B cell (primary cell): ENCODE data around the gene FBXO24. TPM values are rescaled to one million over a fixed set of nuclear protein-coding genes. Genes with fewer than 3 reads are reported as not detected.
A peak's percentile ranks its signal among the peaks of the same experiment; 100 is the strongest.

Source experiments
- ATAC-seq: fragments of 200-7000 bp; cut with Tn5 transposase; one replicate; pipeline ENCODE4 v1.10.0; 2021; ENCODE audit warnings: low read depth, mild to moderate bottlenecking, moderate number of reproducible peaks, moderate library complexity
- CTCF ChIA-PET: fragments of 350-600 bp; sonication (Branson Sonifier 250); formaldehyde crosslinking; loops from one replicate; lab custom pipeline; 2021; ENCODE audit warnings: antibody characterized with exemption, inconsistent platforms; lab: Charles Lee
- POLR2A ChIA-PET: fragments of 350-600 bp; sonication (Branson Sonifier 250); formaldehyde crosslinking; loops from one replicate; lab custom pipeline; 2021; ENCODE audit warnings: antibody characterized with exemption; lab: Charles Lee
- DNase-seq: peaks from one replicate; pipeline ENCODE4 v3.0.0; 2013
- H2AFZ ChIP-seq: 2 replicates; pipeline ENCODE4 v1.6.1; 2012; ENCODE audit warnings: mild to moderate bottlenecking, low read depth, low read length; ENCODE audit not compliant: insufficient read depth, poor library complexity, severe bottlenecking
- H3K27ac ChIP-seq, 2 donors: 1 replicate in 1 of 2; 2 replicates in 1 of 2; pipeline ENCODE4 v1.5.1; 2012 to 2013; ENCODE audit warnings: low read length in 2 of 2, mild to moderate bottlenecking in 2 of 2, moderate library complexity in 1 of 2
- H3K27me3 ChIP-seq, 4 experiments: fragments of 200-600 bp in 1 of 4; sonication (generic) in 1 of 4; replicated peaks in 1 of 4; 1 replicate in 2 of 4; 2 replicates in 2 of 4; pipeline versions ENCODE4 v1.6.1 to v1.7.0; 2013 to 2016; ENCODE audit warnings: low read length in 3 of 4, mild to moderate bottlenecking in 2 of 4, mixed read lengths in 1 of 4, moderate library complexity in 1 of 4; ENCODE audit not compliant: insufficient read depth in 4 of 4, control insufficient read depth in 3 of 4; ENCODE audit errors: control extremely low read depth in 1 of 4
- H3K36me3 ChIP-seq, 2 experiments: replicated peaks in 1 of 2; 1 replicate in 1 of 2; 2 replicates in 1 of 2; pipeline versions ENCODE4 v1.6.1 to v1.7.1; 2013; ENCODE audit warnings: low read length in 1 of 2; ENCODE audit not compliant: insufficient read depth in 2 of 2, control insufficient read depth in 1 of 2; ENCODE audit errors: control extremely low read depth in 1 of 2, extremely low read depth in 1 of 2
- H3K4me1 ChIP-seq, 2 donors: fragments of 200-600 bp in 1 of 2; sonication (generic) in 1 of 2; 1 replicate in 1 of 2; 2 replicates in 1 of 2; pipeline versions ENCODE4 v1.5.1 to v1.6.1; 2013 to 2017; ENCODE audit warnings: low read length in 2 of 2; ENCODE audit not compliant: control insufficient read depth in 2 of 2, insufficient read depth in 2 of 2
- H3K4me2 ChIP-seq: replicated peaks from 2 replicates; pipeline ENCODE3; 2012; ENCODE audit warnings: mild to moderate bottlenecking, low read depth, low read length; ENCODE audit not compliant: poor library complexity, severe bottlenecking
- H3K4me3 ChIP-seq, 5 experiments: fragments of 200-600 bp in 1 of 5; sonication (generic) in 1 of 5; 1 replicate in 3 of 5; 2 replicates in 2 of 5; pipeline versions ENCODE4 v1.5.1 to v1.7.0; 2011 to 2016; ENCODE audit warnings: low read length in 4 of 5, mild to moderate bottlenecking in 4 of 5, low read depth in 2 of 5, control low read depth in 1 of 5, moderate library complexity in 1 of 5; ENCODE audit not compliant: insufficient read depth in 1 of 5; ENCODE audit errors: control extremely low read depth in 1 of 5, extremely low read depth in 1 of 5
- H3K79me2 ChIP-seq: fragments of 200-600 bp; sonication (generic); one replicate; pipeline ENCODE4 v1.6.0; 2016; ENCODE audit warnings: low read length; ENCODE audit not compliant: control insufficient read depth, insufficient read depth
- H3K9ac ChIP-seq: fragments of 200-600 bp; sonication (generic); 2 replicates; pipeline ENCODE4 v1.6.1; 2017; ENCODE audit warnings: mild to moderate bottlenecking, low read length, moderate library complexity
- H3K9me3 ChIP-seq, 3 donors: one replicate each; pipeline versions ENCODE4 v1.6.1 to v1.7.1; 2013; ENCODE audit warnings: low read length in 2 of 3; ENCODE audit not compliant: control insufficient read depth in 2 of 3, insufficient read depth in 1 of 3; ENCODE audit errors: control extremely low read depth in 1 of 3
- H4K20me1 ChIP-seq: 2 replicates; pipeline ENCODE4 v1.6.0; 2012; ENCODE audit warnings: mild to moderate bottlenecking, low read length; ENCODE audit not compliant: insufficient read depth, control insufficient read depth, poor library complexity, severe bottlenecking
- H3K27ac Mint-ChIP-seq: one replicate; pipeline ENCODE4 v1.8.0; 2021; ENCODE audit warnings: mixed read lengths
- H3K27me3 Mint-ChIP-seq: one replicate; pipeline ENCODE4 v1.8.0; 2021; ENCODE audit warnings: mixed read lengths
- H3K4me1 Mint-ChIP-seq: one replicate; pipeline ENCODE4 v1.8.0; 2021; ENCODE audit warnings: mixed read lengths
- H3K4me3 Mint-ChIP-seq: one replicate; pipeline ENCODE4 v1.8.0; 2021; ENCODE audit warnings: mixed read lengths
- H3K9me3 Mint-ChIP-seq: one replicate; pipeline ENCODE4 v1.8.0; 2022; ENCODE audit warnings: mixed read lengths; ENCODE audit not compliant: insufficient read depth
- EZH2 ChIP-seq: IDR thresholded peaks from 2 replicates; pipeline ENCODE4 v1.6.1; 2012; ENCODE audit warnings: borderline replicate concordance, low read depth, mild to moderate bottlenecking, moderate library complexity, low read length; ENCODE audit not compliant: insufficient read depth, poor library complexity, severe bottlenecking
- WGBS: methylation state at CpG from one replicate; pipeline ENCODE4 v1.1.5; 2013; ENCODE audit warnings: missing lambda C conversion rate; ENCODE audit not compliant: insufficient coverage; 5-methylcytosine and 5-hydroxymethylcytosine counted together
- intact Hi-C: fragments of 100-400 bp; cut with micrococcal nuclease; formaldehyde crosslinking; loops from one replicate; pipeline ENCODE4 v1.10.0; 2022
- polyA plus RNA-seq: library from polyadenylated mRNA; depleted of rRNA; stranded (reverse); fragments of >200 nt; gene quantifications from 2 replicates; pipeline ENCODE4 v1.2.3, GENCODE V29; 2012
- total RNA-seq, 2 donors: library from RNA; stranded (reverse); fragments of 120-200 nt in 1 of 2; gene quantifications; 1 replicate in 1 of 2; 2 replicates in 1 of 2; pipeline versions ENCODE4 v1.2.3 to v1.2.4, GENCODE V29; 2013 to 2022
- TF ChIP-seq, protein P1 (sequence below): fragments of 200-600 bp; IDR thresholded peaks from one replicate; pipeline ENCODE4 v1.8.0; 2022; ENCODE audit warnings: antibody characterized with exemption, mild to moderate bottlenecking

Gene FBXO24
- total and polyA plus RNA-seq, 2 donors (not counting 1 experiment from before 2014, with no cell fraction given): 1.2 to 1.6 TPM

DNA sequence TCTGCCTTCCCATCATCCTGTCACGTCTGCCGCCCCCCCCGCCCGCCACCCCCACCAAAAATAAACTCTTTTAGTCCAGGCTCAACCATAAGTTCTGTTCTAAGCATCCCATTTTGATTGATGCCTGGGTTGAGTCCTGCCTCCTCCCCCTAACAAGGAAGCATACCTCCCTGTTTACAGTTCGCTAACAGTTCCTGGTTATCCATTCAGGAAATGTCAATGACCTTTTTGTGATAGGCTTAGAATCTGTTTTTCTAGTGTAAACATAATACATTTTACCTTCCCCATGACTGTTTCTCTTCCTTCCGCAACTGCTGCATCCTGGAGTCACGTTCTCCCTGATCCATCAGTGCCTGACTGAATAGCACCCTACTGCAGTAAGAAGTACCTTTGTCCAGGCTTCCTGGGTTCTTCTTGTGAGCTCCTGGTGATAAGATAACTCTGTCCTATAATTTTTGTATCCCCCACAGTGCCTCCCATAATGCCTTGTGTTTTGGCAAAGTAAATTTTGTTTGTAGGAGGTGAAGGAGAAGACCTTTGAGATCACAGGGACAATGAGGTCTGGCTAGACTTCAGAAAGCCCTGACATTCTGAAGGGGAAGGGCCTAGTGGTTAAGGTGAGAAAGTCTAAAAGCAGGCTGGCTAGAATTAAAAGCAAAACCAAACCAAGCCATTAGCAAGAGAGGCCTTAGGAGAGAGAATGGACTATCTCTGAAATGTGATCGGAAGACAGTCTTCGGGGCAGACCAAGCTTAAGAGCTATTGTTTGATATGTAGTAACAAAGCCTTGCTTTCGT, 39.8 kb upstream of the FBXO24 start:
- H3K9me3 Mint-ChIP-seq: no peaks in the 10 kb centered on the region
- intact Hi-C loops: no loop called here
- H3K79me2 ChIP-seq: peaks cover 36% of the 10 kb centered on the region
- DNase-seq (no peak), ATAC-seq (no peak)
- H3K27me3 Mint-ChIP-seq: no peaks in the 10 kb centered on the region
- no peaks in the 10 kb centered on the region for H4K20me1 ChIP-seq
- H3K4me3 Mint-ChIP-seq: peak overlapping the region; percentile 57
- peaks cover 38 to 63% of the 10 kb centered on the region in 2 donors for H3K4me1 ChIP-seq
- H3K27ac ChIP-seq: peak overlapping the region; percentile 12 to 18
- no peak for TF ChIP-seq EZH2
- TF ChIP-seq, protein P1, sequence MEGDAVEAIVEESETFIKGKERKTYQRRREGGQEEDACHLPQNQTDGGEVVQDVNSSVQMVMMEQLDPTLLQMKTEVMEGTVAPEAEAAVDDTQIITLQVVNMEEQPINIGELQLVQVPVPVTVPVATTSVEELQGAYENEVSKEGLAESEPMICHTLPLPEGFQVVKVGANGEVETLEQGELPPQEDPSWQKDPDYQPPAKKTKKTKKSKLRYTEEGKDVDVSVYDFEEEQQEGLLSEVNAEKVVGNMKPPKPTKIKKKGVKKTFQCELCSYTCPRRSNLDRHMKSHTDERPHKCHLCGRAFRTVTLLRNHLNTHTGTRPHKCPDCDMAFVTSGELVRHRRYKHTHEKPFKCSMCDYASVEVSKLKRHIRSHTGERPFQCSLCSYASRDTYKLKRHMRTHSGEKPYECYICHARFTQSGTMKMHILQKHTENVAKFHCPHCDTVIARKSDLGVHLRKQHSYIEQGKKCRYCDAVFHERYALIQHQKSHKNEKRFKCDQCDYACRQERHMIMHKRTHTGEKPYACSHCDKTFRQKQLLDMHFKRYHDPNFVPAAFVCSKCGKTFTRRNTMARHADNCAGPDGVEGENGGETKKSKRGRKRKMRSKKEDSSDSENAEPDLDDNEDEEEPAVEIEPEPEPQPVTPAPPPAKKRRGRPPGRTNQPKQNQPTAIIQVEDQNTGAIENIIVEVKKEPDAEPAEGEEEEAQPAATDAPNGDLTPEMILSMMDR: no peak
- H3K4me2 ChIP-seq: peak overlapping the region; percentile 38
- 80% methylated on average over 5 of the region's 10 CpGs for WGBS
- ChIA-PET CTCF (interaction anchor here (1.1 to 6.5 kb wide), 3 partner anchors 13 to 145 kb away, joined by 3 to 67 read pairs (median 4); no protein-coding TSS in a partner anchor), POLR2A (interaction anchor here (0.6 kb wide), 1 partner anchor 314 kb away, joined by 9 read pairs; no protein-coding TSS in a partner anchor)
- no peaks in the 10 kb centered on the region for H3K27me3 ChIP-seq
- no peak overlapping the region for H3K9ac ChIP-seq
- H3K9me3 ChIP-seq: peaks cover 0 to 3% (median 0%) of the 10 kb centered on the region in 3 donors
- no peak overlapping the region for H3K4me3 ChIP-seq
- H3K36me3 ChIP-seq: no peaks in the 10 kb centered on the region
- H2AFZ ChIP-seq: peak overlapping the region; percentile 30
- peaks cover 71% of the 10 kb centered on the region for H3K4me1 Mint-ChIP-seq
- peak overlapping the region; percentile 84 for H3K27ac Mint-ChIP-seq
